AG04449 (cell line): ENCODE measurements around the gene TMEM92.

ENCODE experiments used
- CTCF ChIA-PET: fragments of 350-600 bp; formaldehyde crosslinking; extraction: SDS; loops from one replicate; lab custom pipeline; 2021; ENCODE audit warnings: antibody characterized with exemption; lab: Yijun Ruan, JAX
- POLR2A ChIA-PET: fragments of 400-600, 350-600 bp; formaldehyde crosslinking; extraction: SDS; loops from one replicate; lab custom pipeline; 2020; ENCODE audit warnings: antibody characterized with exemption, inconsistent platforms; lab: Yijun Ruan, JAX
- DNase-seq: peaks from one replicate; pipeline ENCODE4 v3.0.0-alpha.2; 2010; ENCODE audit warnings: low read depth, low spot score
- H3K4me3 ChIP-seq: 2 replicates; pipeline ENCODE4 v1.5.1; 2011; ENCODE audit warnings: low read depth, mild to moderate bottlenecking, control low read depth, low read length
- TF ChIP-seq, protein P1 (sequence below): IDR thresholded peaks from one replicate; pipeline ENCODE4 v1.5.1; 2011; ENCODE audit warnings: mild to moderate bottlenecking, moderate library complexity, low read length, control low read depth, inconsistent platforms; ENCODE audit not compliant: insufficient read depth; ENCODE audit errors: missing control alignments

TMEM92 gene

DNA sequence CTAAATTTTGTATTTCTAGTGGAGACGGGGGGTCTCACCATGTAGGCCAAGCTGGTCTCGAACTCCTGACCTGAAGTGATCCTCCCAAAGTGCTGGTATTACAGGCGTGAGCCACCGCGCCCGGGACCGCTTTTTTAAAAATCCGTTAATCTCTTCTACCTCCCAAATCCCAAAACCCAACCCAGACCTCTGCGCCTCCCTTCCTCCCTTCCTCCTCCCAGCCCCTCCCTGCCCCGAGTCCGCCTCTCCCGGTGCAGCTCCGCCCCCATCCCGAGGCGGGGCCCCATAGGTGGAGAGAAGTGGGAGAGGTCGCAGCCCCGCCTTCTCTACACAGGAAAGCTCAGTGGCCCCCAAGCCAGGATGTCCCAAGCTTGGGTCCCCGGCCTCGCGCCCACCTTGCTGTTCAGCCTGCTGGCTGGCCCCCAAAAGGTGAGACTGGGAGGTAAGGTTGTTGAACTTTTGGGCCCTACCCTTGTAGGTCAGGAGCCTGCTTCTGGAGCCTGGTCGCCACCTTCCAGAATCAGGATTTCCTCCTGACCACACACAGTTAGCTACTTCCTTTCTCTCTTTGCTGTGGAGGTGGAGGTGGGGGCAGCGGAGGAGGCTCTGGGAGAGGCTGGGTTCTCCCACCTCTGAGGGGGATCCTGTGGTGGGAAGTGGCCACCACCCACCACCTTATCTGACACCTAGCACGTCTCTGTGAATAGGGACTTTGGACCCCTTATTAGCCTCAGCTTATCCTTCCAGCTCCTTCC lies at the start of gene TMEM92:
Gene TMEM92 (plus strand): TSS at position 325 of the 755 bp plus-strand sequence. CDS start 36 bp downstream, at position 361.
- TF ChIP-seq, protein P1, sequence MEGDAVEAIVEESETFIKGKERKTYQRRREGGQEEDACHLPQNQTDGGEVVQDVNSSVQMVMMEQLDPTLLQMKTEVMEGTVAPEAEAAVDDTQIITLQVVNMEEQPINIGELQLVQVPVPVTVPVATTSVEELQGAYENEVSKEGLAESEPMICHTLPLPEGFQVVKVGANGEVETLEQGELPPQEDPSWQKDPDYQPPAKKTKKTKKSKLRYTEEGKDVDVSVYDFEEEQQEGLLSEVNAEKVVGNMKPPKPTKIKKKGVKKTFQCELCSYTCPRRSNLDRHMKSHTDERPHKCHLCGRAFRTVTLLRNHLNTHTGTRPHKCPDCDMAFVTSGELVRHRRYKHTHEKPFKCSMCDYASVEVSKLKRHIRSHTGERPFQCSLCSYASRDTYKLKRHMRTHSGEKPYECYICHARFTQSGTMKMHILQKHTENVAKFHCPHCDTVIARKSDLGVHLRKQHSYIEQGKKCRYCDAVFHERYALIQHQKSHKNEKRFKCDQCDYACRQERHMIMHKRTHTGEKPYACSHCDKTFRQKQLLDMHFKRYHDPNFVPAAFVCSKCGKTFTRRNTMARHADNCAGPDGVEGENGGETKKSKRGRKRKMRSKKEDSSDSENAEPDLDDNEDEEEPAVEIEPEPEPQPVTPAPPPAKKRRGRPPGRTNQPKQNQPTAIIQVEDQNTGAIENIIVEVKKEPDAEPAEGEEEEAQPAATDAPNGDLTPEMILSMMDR = no peak
- DNase-seq = no peak
- POLR2A ChIA-PET = interaction anchor here (0.6 to 30.0 kb wide), 3 partner anchors 21 to 83 kb away, joined by 3 to 2316 read pairs (median 3); partner anchors contain the start of gene COL1A1
- peak within 1 kb of the TSS; percentile 67 for H3K4me3 ChIP-seq
- CTCF ChIA-PET = interaction anchor here (0.7 to 19.7 kb wide), 15 partner anchors 7 to 180 kb away, joined by 3 to 489 read pairs (median 9); partner anchors contain the start of genes COL1A1, PDK2 and SGCA

DNA sequence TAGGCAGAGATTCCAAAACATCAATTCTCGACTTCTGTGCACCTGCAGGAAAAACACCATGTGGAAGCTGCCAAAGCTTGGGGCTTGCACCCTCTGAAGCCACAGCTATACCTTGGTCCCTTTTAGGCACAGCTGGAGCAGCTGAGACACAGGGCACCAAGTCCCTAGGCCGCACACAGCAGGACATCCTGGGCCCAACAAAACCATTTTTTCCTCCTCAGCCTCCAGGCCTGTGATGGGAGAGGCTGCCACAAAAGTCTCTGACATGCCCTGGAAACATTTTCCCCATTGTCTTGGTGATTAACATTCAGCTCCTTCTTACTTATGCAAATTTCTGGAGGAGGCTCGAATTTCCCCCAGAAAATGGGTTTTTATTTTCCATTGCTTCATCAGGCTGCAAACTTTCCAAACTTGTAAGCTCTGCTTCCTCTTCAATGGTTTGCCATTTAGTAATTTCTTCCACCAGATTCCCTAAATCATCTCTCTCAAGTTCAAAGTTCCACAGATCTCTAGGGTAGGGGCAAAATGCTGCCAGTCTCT lies 48.5 kb upstream of the TMEM92 start:
- no peak for DNase-seq
- TF ChIP-seq, protein P1 = no peak
- H3K4me3 ChIP-seq = no peak overlapping the region
- ChIA-PET POLR2A (interaction anchor here (0.9 kb wide), 1 partner anchor 24 kb away, joined by 4 read pairs; the partner anchor contains the start of gene COL1A1), CTCF (interaction anchor here (1.3 kb wide), 1 partner anchor 12 kb away, joined by 6 read pairs; no protein-coding TSS in a partner anchor)

DNA sequence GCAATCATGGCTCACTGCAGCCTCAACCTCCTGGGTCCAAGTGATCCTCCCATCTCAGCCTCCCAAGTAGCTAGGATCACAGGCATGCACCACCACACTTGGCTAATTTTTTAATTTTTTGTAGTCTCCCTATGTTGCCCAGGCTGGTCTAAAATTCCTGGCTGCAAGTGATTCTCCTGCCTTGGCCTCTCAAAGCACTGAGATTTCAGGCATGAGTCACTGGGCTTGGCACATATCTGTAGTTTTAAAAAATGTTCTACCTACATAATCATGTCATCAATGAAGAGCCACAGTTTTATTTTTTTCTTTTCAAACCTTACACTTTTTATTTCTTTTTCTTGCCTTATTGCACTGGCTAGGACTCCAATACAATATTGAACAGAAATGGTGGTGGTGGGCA lies 39.7 kb upstream of the TMEM92 start:
- TF ChIP-seq, protein P1 = no peak
- no peak for DNase-seq
- H3K4me3 ChIP-seq = no peak overlapping the region
- CTCF ChIA-PET = no interaction called here
- POLR2A ChIA-PET = no interaction called here

DNA sequence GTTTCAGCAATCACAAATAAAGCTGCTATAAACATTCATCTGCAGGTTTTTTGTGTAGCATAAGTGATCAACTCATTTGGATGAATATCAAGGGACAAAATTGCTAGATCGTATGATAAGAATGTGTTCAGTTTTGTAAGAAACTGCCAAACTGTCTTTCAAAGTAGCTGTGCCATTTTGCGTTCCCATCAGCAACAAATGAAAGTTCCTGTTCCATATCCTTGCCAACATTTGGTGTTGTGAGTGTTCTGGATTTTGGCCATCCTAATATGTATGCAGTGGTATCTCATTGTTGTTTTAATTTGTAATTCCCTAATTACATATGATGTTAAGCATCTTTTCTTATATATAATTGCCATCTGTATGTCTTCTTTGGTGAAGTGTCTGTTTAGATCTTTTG lies 36.4 kb upstream of the TMEM92 start:
- TF ChIP-seq, protein P1 = no peak
- CTCF ChIA-PET = interaction anchor here (1.7 kb wide), 1 partner anchor 12 kb away, joined by 6 read pairs; no protein-coding TSS in a partner anchor
- DNase-seq = no peak
- POLR2A ChIA-PET = interaction anchor here (1.1 to 5.0 kb wide), 3 partner anchors 18 to 36 kb away, joined by 3 to 44 read pairs (median 5); partner anchors contain the start of gene COL1A1
- H3K4me3 ChIP-seq = no peak overlapping the region

DNA sequence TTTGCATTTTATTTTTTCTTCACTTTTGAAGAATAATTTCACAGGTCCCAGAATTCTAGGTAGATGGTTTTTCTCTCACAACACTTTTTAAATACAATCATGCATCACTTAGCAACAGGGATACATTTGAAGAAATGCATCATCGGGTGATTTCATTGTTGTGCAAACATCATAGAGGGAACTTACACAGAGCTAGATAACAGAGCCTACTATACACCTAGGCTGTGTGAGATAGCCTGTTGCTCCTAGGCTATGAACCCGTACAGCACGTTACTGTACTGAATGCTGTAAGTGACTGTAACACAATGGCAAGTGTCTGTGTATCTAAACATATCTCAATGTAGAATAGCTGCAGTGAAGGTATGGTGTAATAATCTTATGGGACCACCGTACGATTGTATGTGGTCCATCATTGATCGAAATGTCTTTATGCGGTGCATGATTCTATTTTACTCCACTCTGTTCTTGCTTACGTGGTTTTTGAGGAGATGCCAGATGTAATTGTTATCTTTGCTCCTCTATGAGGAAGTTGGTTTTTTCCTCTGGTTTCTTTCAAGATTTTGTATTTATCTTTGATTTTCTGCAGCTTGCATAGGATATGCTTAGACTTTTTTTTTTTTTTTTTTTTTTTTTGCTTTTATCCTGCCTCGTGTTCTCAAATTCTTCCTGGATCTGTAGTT lies 35.5 kb upstream of the TMEM92 start:
- H3K4me3 ChIP-seq = no peak overlapping the region
- POLR2A ChIA-PET = interaction anchor here (1.1 to 5.0 kb wide), 4 partner anchors 19 to 52 kb away, joined by 3 to 44 read pairs (median 4); partner anchors contain the start of gene COL1A1
- TF ChIP-seq, protein P1 = no peak
- no peak for DNase-seq
- CTCF ChIA-PET = interaction anchor here (0.9 to 1.7 kb wide), 4 partner anchors 13 to 69 kb away, joined by 3 to 6 read pairs (median 4); no protein-coding TSS in a partner anchor
